A673 (cell line): ENCODE data around the gene ARHGEF39. TPM values are rescaled to one million over a fixed set of nuclear protein-coding genes. Genes with fewer than 3 reads are reported as not detected.

ENCODE experiments used
- BruUV-seq: library from RNA; stranded (reverse); fragments of 400-500 nt; replicated peaks from 2 replicates; lab custom pipeline; 2021; lab: Mats Ljungman, UMichigan
- CTCF ChIA-PET: fragments of 300-600 bp; sonication (Branson Sonifier 250); formaldehyde crosslinking; loops from one replicate; lab custom pipeline; 2022; ENCODE audit warnings: antibody characterized with exemption; lab: Charles Lee
- POLR2A ChIA-PET: fragments of 300-600 bp; sonication (Branson Sonifier 250); formaldehyde crosslinking; loops from one replicate; lab custom pipeline; 2022; ENCODE audit warnings: antibody characterized with exemption; ENCODE audit not compliant: low non-redundant PET; lab: Charles Lee
- DNase-seq: peaks from one replicate; pipeline ENCODE4 v3.0.0-alpha.2; 2015; ENCODE audit warnings: low spot score
- H3K27ac ChIP-seq: fragments of 200-600 bp; sonication (generic); 2 replicates; pipeline ENCODE4 v1.5.1; 2016; ENCODE audit warnings: mixed run types, low read depth, mild to moderate bottlenecking, mixed read lengths, antibody characterized with exemption, low read length; ENCODE audit not compliant: poor library complexity, severe bottlenecking
- H3K27me3 ChIP-seq: fragments of 200-600 bp; sonication (generic); replicated peaks from 2 replicates; pipeline ENCODE4 v1.6.1; 2017; ENCODE audit warnings: mixed run types, low read depth, mild to moderate bottlenecking, mixed read lengths, antibody characterized with exemption, low read length; ENCODE audit not compliant: insufficient read depth, poor library complexity
- H3K36me3 ChIP-seq: fragments of 200-600 bp; sonication (generic); 2 replicates; pipeline ENCODE4 v1.6.1; 2016; ENCODE audit warnings: mixed run types, mild to moderate bottlenecking, mixed read lengths, antibody characterized with exemption, low read length; ENCODE audit not compliant: insufficient read depth, poor library complexity, severe bottlenecking
- H3K4me1 ChIP-seq: fragments of 200-600 bp; sonication (generic); 2 replicates; pipeline ENCODE4 v1.6.1; 2017; ENCODE audit warnings: mixed run types, mild to moderate bottlenecking, mixed read lengths, antibody characterized with exemption, low read length; ENCODE audit not compliant: insufficient read depth, poor library complexity, severe bottlenecking
- H3K4me3 ChIP-seq: fragments of 200-600 bp; sonication (generic); 2 replicates; pipeline ENCODE4 v1.5.1; 2016; ENCODE audit warnings: low read depth, mixed run types, mild to moderate bottlenecking, mixed read lengths, low read length; ENCODE audit not compliant: poor library complexity, severe bottlenecking
- H3K9me3 ChIP-seq: fragments of 200-600 bp; sonication (generic); 2 replicates; pipeline ENCODE4 v1.6.1; 2016; ENCODE audit warnings: mixed run types, low read depth, mild to moderate bottlenecking, mixed read lengths, antibody characterized with exemption, low read length; ENCODE audit not compliant: poor library complexity, severe bottlenecking
- EZH2 ChIP-seq: fragments of 200-600 bp; sonication (generic); IDR thresholded peaks from 2 replicates; pipeline ENCODE4 v1.6.1; 2017; ENCODE audit warnings: borderline replicate concordance, low read depth, mild to moderate bottlenecking, mixed read lengths, antibody characterized with exemption, low read length; ENCODE audit not compliant: poor library complexity, severe bottlenecking
- intact Hi-C: fragments of 100-400 bp; cut with micrococcal nuclease; formaldehyde crosslinking; loops from one replicate; pipeline ENCODE4 v1.10.0; 2022; ENCODE audit not compliant: unreplicated experiment
- total RNA-seq: library from RNA; stranded (reverse); gene quantifications from 2 replicates; pipeline ENCODE4 v1.2.3, GENCODE V29; 2021
- TF ChIP-seq, protein P1 (sequence below): fragments of 300-800, 200-600 bp; sonication (generic); conservative IDR thresholded peaks from 2 replicates; pipeline ENCODE4 v1.5.1; 2017; ENCODE audit warnings: low read depth, mild to moderate bottlenecking, antibody characterized with exemption, low read length, moderate library complexity, mixed read lengths

Gene ARHGEF39
- total RNA-seq, 1 experiment from 2014 or later = 25.0 TPM

GRCh38 chr9:35684921-35685320 is 19.9 kb upstream of the ARHGEF39 start:
- CTCF ChIA-PET = interaction anchor here (1.0 kb wide), 1 partner anchor 12 kb away, joined by 3 read pairs; no protein-coding TSS in a partner anchor
- Histone ChIP-seq H3K9me3 (no peaks in the 10 kb centered on the region), H3K4me1 (peaks cover 20% of the 10 kb centered on the region), H3K4me3 (no peak overlapping the region), H3K36me3 (peaks cover 5% of the 10 kb centered on the region), H3K27me3 (no peaks in the 10 kb centered on the region), H3K27ac (no peak overlapping the region)
- DNase-seq = no peak
- POLR2A ChIA-PET = no interaction called here
- BruUV-seq = no TSS peak
- intact Hi-C loops = no loop called here
- TF ChIP-seq EZH2 = no peak
- TF ChIP-seq, protein P1, sequence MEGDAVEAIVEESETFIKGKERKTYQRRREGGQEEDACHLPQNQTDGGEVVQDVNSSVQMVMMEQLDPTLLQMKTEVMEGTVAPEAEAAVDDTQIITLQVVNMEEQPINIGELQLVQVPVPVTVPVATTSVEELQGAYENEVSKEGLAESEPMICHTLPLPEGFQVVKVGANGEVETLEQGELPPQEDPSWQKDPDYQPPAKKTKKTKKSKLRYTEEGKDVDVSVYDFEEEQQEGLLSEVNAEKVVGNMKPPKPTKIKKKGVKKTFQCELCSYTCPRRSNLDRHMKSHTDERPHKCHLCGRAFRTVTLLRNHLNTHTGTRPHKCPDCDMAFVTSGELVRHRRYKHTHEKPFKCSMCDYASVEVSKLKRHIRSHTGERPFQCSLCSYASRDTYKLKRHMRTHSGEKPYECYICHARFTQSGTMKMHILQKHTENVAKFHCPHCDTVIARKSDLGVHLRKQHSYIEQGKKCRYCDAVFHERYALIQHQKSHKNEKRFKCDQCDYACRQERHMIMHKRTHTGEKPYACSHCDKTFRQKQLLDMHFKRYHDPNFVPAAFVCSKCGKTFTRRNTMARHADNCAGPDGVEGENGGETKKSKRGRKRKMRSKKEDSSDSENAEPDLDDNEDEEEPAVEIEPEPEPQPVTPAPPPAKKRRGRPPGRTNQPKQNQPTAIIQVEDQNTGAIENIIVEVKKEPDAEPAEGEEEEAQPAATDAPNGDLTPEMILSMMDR = no peak

- H3K27ac ChIP-seq = no peak overlapping the region
- no TSS peak for BruUV-seq
- peaks cover 5% of the 10 kb centered on the region for H3K36me3 ChIP-seq
- intact Hi-C loops = no loop called here
- CTCF ChIA-PET = no interaction called here
- H3K27me3 ChIP-seq = no peaks in the 10 kb centered on the region
- peaks cover 4% of the 10 kb centered on the region for H3K4me1 ChIP-seq
- POLR2A ChIA-PET = no interaction called here
- H3K9me3 ChIP-seq = no peaks in the 10 kb centered on the region
- H3K4me3 ChIP-seq = no peak overlapping the region
- TF ChIP-seq EZH2 = no peak
- TF ChIP-seq, protein P1 = no peak
- DNase-seq = no peak
These were observed 18.3 kb upstream of the ARHGEF39 start for GRCh38 chr9:35683323-35683722.

GRCh38 chr9:35682520-35683315 is 17.7 kb upstream of the ARHGEF39 start:
- ChIA-PET CTCF (no interaction called here), POLR2A (no interaction called here)
- Histone ChIP-seq H3K4me3 (no peak overlapping the region), H3K27me3 (no peaks in the 10 kb centered on the region), H3K27ac (no peak overlapping the region), H3K4me1 (no peaks in the 10 kb centered on the region), H3K36me3 (peaks cover 5% of the 10 kb centered on the region), H3K9me3 (no peaks in the 10 kb centered on the region)
- TF ChIP-seq EZH2 = no peak
- TF ChIP-seq, protein P1 = no peak
- BruUV-seq = no TSS peak
- DNase-seq = no peak
- intact Hi-C loops = no loop called here
